GM21381 (cell line): ENCODE measurements around the gene UBE2J2.

Experiments
- ATAC-seq: cut with Tn5 transposase; IDR thresholded peaks from one replicate; pipeline ENCODE4 v1.9.1; 2021; ENCODE audit warnings: mild to moderate bottlenecking, moderate library complexity; ENCODE audit not compliant: unreplicated experiment

UBE2J2 gene

GRCh38 chr1:1215080-1215676 lies 58.5 kb downstream of the UBE2J2 start:
- no peak for ATAC-seq

- ATAC-seq: no peak
Observed at GRCh38 chr1:1213345-1214265, 60.0 kb downstream of the UBE2J2 start, which contains the start of gene TNFRSF4. Gene TNFRSF4 (minus strand): TSS chr1:1214153. CDS start chr1:1214127, 26 bp downstream.

GRCh38 chr1:1212780-1213344 lies 60.8 kb downstream of the UBE2J2 start:
- no peak for ATAC-seq

DNA sequence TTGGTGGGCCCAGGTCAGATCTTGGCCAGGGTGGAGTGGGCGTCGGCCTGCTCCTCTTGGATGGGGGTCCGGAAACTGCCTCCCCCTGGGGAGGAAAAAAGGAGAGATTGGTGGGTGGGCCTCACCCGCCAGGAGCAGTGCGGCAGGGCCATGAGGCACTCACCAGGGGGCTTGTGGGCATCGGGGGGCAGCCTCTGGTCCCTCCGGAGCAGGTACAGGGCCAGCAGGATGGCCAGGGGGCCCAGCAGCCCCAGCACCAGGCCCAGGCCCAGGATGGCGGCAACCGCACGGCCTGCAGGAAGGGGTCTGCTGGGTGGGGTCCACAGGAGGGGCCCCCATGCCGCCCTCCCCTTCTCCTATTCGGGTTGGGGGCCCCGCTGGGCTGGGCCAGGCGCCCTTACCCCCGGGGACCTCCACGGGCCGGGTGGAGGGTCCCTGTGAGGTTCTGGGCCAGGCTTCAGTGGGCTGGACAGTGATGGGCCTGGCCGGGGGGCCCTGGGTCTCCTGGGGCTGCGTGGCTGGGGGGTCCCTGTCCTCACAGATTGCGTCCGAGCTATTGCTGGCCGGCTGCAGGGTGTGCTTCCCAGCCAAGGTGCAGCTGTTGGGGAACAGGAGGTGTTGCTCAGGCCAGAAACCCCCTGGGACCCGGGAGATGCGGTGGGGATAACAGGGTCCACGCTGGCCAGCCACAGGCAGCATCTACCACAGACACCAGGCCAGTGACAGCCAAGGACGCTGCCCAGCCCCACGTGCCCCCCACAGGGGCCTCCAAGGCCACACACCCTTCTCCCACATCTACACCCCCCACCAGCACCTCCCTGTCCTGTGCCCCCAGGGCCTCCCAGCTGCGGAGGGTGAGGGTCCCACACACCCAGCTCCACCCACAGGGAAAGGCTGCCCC lies 61.9 kb downstream of the UBE2J2 start:
- no peak for ATAC-seq

- no peak for ATAC-seq
Observed at GRCh38 chr1:1210726-1211540, 62.7 kb downstream of the UBE2J2 start.

- ATAC-seq: no peak
Observed at GRCh38 chr1:1208713-1209433, 64.8 kb downstream of the UBE2J2 start.

GRCh38 chr1:1207571-1207892 lies 66.1 kb downstream of the UBE2J2 start:
- ATAC-seq: no peak

- ATAC-seq: no peak
Observed at GRCh38 chr1:1206966-1207531, 66.6 kb downstream of the UBE2J2 start.

GRCh38 chr1:1206376-1206965 lies 67.2 kb downstream of the UBE2J2 start, which contains the start of gene TNFRSF18:
Gene TNFRSF18 (minus strand): TSS chr1:1206592. CDS start chr1:1206571, 21 bp downstream.
- no peak for ATAC-seq

DNA sequence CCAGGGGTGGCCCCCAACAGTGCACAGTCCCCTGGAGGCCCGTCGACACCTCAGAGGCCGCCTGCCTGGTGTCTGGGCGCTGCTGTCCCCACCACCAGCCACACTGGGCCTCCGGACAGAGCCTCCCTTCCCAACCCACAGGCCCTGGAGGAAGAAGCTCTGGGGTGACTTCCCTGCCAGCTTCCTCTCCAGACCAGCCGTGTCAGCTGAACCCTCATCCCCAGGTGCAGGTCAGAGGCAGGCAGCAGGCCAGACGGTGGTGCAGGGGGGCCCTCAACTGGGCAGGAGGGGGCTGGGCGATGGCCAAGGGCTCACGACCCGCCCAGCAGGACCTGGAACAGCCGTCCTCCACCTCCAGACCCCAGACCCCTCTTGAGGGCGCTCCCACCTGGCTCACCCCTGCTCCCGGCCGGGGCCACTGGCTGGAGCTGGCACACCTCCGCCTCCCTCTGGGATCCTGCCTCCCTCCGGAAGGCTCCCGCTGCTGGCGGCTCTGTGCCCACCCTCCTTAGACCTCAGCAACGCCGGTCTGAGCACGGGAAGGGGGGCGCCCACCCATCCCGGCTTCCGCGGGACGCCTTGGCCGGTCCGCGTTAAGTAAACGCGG lies 67.8 kb downstream of the UBE2J2 start:
- no peak for ATAC-seq

GRCh38 chr1:1204998-1205768 lies 68.5 kb downstream of the UBE2J2 start:
- ATAC-seq: no peak

DNA sequence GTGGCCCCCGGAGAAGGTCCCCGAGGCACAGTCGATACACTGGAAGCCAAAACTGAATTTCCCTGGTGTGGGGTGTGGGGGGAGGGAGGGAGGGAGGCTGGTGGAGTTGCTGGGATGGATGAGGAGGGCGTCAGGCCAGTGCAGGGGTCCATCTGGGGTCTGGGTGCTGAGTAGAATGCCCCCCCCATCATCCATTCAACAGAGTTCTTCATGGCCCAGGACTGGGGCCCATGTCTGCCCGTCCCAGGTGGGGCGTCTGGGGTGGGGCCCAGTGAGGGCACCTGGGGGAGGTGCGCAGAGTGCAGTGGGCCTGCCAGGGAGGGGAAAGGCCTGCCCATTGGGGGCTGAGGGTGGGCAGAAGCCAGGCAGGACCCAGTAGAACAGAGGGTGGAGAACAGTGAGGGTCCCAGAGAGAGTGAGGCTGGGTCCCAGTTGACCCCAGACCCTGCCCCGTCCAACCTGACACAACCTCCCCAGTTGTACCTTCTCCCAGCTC lies 69.2 kb downstream of the UBE2J2 start:
- no peak for ATAC-seq
